SK-N-SH (cell line): ENCODE measurements around the gene ZFP69.

Experiments used
- FOXJ3 ChIP-seq: sonication (generic); formaldehyde crosslinking; IDR thresholded peaks from 2 replicates; pipeline ENCODE4 v1.5.1; 2020; ENCODE audit warnings: mild to moderate bottlenecking, missing genetic modification reagents
- TAF1 ChIP-seq: IDR thresholded peaks from 2 replicates; pipeline ENCODE4 v1.6.1; 2012; ENCODE audit warnings: low read depth, mild to moderate bottlenecking, low read length, moderate library complexity, borderline replicate concordance
- TF ChIP-seq, protein P1 (sequence below): fragments of 200-600 bp; sonication (generic); IDR thresholded peaks from 2 replicates; pipeline ENCODE4 v1.6.1; 2017; ENCODE audit warnings: antibody characterized with exemption, mild to moderate bottlenecking, moderate library complexity
- TF ChIP-seq, protein P2 (sequence below): IDR thresholded peaks from 2 replicates; pipeline ENCODE4; 2012

- TF ChIP-seq, protein P1, sequence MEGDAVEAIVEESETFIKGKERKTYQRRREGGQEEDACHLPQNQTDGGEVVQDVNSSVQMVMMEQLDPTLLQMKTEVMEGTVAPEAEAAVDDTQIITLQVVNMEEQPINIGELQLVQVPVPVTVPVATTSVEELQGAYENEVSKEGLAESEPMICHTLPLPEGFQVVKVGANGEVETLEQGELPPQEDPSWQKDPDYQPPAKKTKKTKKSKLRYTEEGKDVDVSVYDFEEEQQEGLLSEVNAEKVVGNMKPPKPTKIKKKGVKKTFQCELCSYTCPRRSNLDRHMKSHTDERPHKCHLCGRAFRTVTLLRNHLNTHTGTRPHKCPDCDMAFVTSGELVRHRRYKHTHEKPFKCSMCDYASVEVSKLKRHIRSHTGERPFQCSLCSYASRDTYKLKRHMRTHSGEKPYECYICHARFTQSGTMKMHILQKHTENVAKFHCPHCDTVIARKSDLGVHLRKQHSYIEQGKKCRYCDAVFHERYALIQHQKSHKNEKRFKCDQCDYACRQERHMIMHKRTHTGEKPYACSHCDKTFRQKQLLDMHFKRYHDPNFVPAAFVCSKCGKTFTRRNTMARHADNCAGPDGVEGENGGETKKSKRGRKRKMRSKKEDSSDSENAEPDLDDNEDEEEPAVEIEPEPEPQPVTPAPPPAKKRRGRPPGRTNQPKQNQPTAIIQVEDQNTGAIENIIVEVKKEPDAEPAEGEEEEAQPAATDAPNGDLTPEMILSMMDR: no peak
- TF ChIP-seq TAF1: no peak
- no peak for TF ChIP-seq FOXJ3 (CRISPR knock-in tag)
- TF ChIP-seq, protein P2, sequence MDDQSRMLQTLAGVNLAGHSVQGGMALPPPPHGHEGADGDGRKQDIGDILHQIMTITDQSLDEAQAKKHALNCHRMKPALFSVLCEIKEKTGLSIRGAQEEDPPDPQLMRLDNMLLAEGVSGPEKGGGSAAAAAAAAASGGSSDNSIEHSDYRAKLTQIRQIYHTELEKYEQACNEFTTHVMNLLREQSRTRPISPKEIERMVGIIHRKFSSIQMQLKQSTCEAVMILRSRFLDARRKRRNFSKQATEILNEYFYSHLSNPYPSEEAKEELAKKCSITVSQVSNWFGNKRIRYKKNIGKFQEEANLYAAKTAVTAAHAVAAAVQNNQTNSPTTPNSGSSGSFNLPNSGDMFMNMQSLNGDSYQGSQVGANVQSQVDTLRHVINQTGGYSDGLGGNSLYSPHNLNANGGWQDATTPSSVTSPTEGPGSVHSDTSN: no peak
Measured at GRCh38 chr1:40435471-40435870, 41.6 kb upstream of the ZFP69 start.
